Measurements from ENCODE around the gene CDKAL1. TPM values are rescaled to one million over a fixed set of nuclear protein-coding genes. Genes with fewer than 3 reads are reported as not detected.
A peak's percentile ranks its signal among the peaks of the same experiment; 100 is the strongest.

Gene CDKAL1
- total RNA-seq, 1 donor from 2014 or later: 9.6 TPM

- Mint-ChIP-seq H3K4me3 (ENCODE audit: unreplicated experiment) (no peak overlapping the region), H3K36me3 (ENCODE audit: low read depth) (peaks cover 9% of the 10 kb centered on the region), H3K4me1 (ENCODE audit: low read depth) (peaks cover 12% of the 10 kb centered on the region), H3K27me3 (ENCODE audit: low read depth) (no peaks in the 10 kb centered on the region), H3K9me3 (ENCODE audit: low read depth) (no peaks in the 10 kb centered on the region), H3K27ac (ENCODE audit: unreplicated experiment) (peak overlapping the region; percentile 1)
- TF ChIP-seq CTCF (IDR thresholded peaks at IDR 0.05): peak; percentile 46
- no peak for DNase-seq (ENCODE audit: low spot score)
These were observed 118.2 kb downstream of the CDKAL1 start for GRCh38 chr6:20652299-20653084.

GRCh38 chr6:20653085-20653479 lies 118.8 kb downstream of the CDKAL1 start:
- no peak overlapping the region for H3K4me3 Mint-ChIP-seq (ENCODE audit: unreplicated experiment)
- H3K9me3 Mint-ChIP-seq (ENCODE audit: low read depth): no peaks in the 10 kb centered on the region
- H3K36me3 Mint-ChIP-seq (ENCODE audit: low read depth): peaks cover 9% of the 10 kb centered on the region
- TF ChIP-seq CTCF (IDR thresholded peaks at IDR 0.05): no peak
- H3K27me3 Mint-ChIP-seq (ENCODE audit: low read depth): no peaks in the 10 kb centered on the region
- H3K4me1 Mint-ChIP-seq (ENCODE audit: low read depth): peaks cover 12% of the 10 kb centered on the region
- H3K27ac Mint-ChIP-seq (ENCODE audit: unreplicated experiment): no peak overlapping the region
- no peak for DNase-seq (ENCODE audit: low spot score)

GRCh38 chr6:20655317-20655716 lies 121.1 kb downstream of the CDKAL1 start:
- Mint-ChIP-seq H3K4me3 (ENCODE audit: unreplicated experiment) (no peak overlapping the region), H3K27ac (ENCODE audit: unreplicated experiment) (no peak overlapping the region), H3K9me3 (ENCODE audit: low read depth) (no peaks in the 10 kb centered on the region), H3K4me1 (ENCODE audit: low read depth) (peaks cover 12% of the 10 kb centered on the region), H3K27me3 (ENCODE audit: low read depth) (no peaks in the 10 kb centered on the region), H3K36me3 (ENCODE audit: low read depth) (peaks cover 6% of the 10 kb centered on the region)
- TF ChIP-seq CTCF (IDR thresholded peaks at IDR 0.05): no peak
- DNase-seq (ENCODE audit: low spot score): no peak

GRCh38 chr6:20657274-20657800 lies 123.1 kb downstream of the CDKAL1 start:
- Mint-ChIP-seq H3K4me1 (ENCODE audit: low read depth) (peaks cover 23% of the 10 kb centered on the region), H3K27ac (ENCODE audit: unreplicated experiment) (no peak overlapping the region)
- no peak for TF ChIP-seq CTCF (IDR thresholded peaks at IDR 0.05)

GRCh38 chr6:20658053-20658452 lies 123.8 kb downstream of the CDKAL1 start:
- H3K27me3 Mint-ChIP-seq (ENCODE audit: low read depth): no peaks in the 10 kb centered on the region
- TF ChIP-seq CTCF (IDR thresholded peaks at IDR 0.05): no peak
- peaks cover 21% of the 10 kb centered on the region for H3K4me1 Mint-ChIP-seq (ENCODE audit: low read depth)
- H3K36me3 Mint-ChIP-seq (ENCODE audit: low read depth): peaks cover 4% of the 10 kb centered on the region
- H3K4me3 Mint-ChIP-seq (ENCODE audit: unreplicated experiment): no peak overlapping the region
- H3K9me3 Mint-ChIP-seq (ENCODE audit: low read depth): no peaks in the 10 kb centered on the region
- H3K27ac Mint-ChIP-seq (ENCODE audit: unreplicated experiment): no peak overlapping the region
- DNase-seq (ENCODE audit: low spot score): no peak

More at GRCh38 chr6:20657274-20657800, 123.1 kb downstream of the CDKAL1 start:
- H3K36me3 Mint-ChIP-seq (ENCODE audit: low read depth): peaks cover 4% of the 10 kb centered on the region
- H3K9me3 Mint-ChIP-seq (ENCODE audit: low read depth): no peaks in the 10 kb centered on the region
- no peak for DNase-seq (ENCODE audit: low spot score)
- H3K4me3 Mint-ChIP-seq (ENCODE audit: unreplicated experiment): no peak overlapping the region
- H3K27me3 Mint-ChIP-seq (ENCODE audit: low read depth): no peaks in the 10 kb centered on the region
